ENCODE results near the gene IMMP2L.

IMMP2L gene

DNA sequence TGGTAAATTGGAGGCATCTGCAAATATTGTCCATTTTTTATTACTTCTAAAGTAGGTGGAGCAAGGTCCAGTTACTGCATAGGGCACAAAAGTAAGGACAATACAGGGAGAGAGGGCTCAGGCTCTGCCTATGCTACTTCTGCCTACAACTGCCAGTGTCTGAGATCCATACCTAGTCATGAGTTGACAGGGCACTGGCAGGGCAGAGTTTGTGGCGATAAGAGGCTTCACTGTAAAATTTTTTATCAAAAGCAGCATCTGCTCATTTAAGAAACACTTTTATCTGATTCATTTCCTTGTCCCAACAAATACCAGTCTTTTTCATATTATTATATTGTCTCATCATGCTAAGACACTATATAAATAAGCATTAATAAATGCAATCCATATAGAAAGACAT lies 293.4 kb downstream of the IMMP2L start:
- Mint-ChIP-seq H3K4me1 (peaks cover 17% of the 10 kb centered on the region), H3K9me3 (no peaks in the 10 kb centered on the region), H3K36me3 (ENCODE audit: low read depth) (no peaks in the 10 kb centered on the region), H3K27me3 (ENCODE audit: low read depth) (no peaks in the 10 kb centered on the region), H3K4me3 (no peak overlapping the region), H3K27ac (no peak overlapping the region)
- TF ChIP-seq, protein P1, sequence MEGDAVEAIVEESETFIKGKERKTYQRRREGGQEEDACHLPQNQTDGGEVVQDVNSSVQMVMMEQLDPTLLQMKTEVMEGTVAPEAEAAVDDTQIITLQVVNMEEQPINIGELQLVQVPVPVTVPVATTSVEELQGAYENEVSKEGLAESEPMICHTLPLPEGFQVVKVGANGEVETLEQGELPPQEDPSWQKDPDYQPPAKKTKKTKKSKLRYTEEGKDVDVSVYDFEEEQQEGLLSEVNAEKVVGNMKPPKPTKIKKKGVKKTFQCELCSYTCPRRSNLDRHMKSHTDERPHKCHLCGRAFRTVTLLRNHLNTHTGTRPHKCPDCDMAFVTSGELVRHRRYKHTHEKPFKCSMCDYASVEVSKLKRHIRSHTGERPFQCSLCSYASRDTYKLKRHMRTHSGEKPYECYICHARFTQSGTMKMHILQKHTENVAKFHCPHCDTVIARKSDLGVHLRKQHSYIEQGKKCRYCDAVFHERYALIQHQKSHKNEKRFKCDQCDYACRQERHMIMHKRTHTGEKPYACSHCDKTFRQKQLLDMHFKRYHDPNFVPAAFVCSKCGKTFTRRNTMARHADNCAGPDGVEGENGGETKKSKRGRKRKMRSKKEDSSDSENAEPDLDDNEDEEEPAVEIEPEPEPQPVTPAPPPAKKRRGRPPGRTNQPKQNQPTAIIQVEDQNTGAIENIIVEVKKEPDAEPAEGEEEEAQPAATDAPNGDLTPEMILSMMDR (IDR thresholded peaks at IDR 0.05; ENCODE audit: unreplicated experiment in 3 of 3), result no peak

GRCh38 chr7:111266613-111267012 lies 295.7 kb downstream of the IMMP2L start:
- H3K27ac Mint-ChIP-seq, result peak overlapping the region in 2 of 3 experiments; percentile 50 to 66
- TF ChIP-seq, protein P1 (IDR thresholded peaks at IDR 0.05; ENCODE audit: unreplicated experiment in 3 of 3), result no peak
- no peaks in the 10 kb centered on the region for H3K27me3 Mint-ChIP-seq (ENCODE audit: low read depth)
- no peak overlapping the region for H3K4me3 Mint-ChIP-seq
- no peaks in the 10 kb centered on the region for H3K36me3 Mint-ChIP-seq (ENCODE audit: low read depth)
- H3K9me3 Mint-ChIP-seq, result no peaks in the 10 kb centered on the region
- peaks cover 17% of the 10 kb centered on the region for H3K4me1 Mint-ChIP-seq

DNA sequence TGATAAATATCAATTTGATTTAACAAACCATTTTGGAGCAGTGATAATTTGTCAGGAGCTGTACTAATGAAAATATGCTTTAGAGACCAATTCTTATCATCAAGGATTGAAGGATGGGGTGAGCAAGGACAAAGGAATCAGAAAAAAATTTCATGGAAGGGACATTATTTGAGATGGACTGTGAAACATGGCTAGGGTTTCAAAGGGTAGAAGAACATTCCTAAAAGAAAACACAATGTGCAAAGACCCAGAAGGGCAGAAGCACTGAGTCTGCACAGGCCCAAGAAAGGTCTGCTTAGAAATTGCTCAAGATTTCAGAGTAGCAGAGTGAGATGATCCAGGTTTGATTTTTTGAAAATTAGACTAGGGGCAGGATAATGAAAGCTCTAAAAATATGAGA lies 296.9 kb downstream of the IMMP2L start:
- peaks cover 17% of the 10 kb centered on the region for H3K4me1 Mint-ChIP-seq
- peak overlapping the region; percentile 8 to 76 (median 64) for H3K27ac Mint-ChIP-seq
- no peaks in the 10 kb centered on the region for H3K36me3 Mint-ChIP-seq (ENCODE audit: low read depth)
- H3K27me3 Mint-ChIP-seq (ENCODE audit: low read depth), result no peaks in the 10 kb centered on the region
- no peak overlapping the region for H3K4me3 Mint-ChIP-seq
- H3K9me3 Mint-ChIP-seq, result no peaks in the 10 kb centered on the region
- TF ChIP-seq, protein P1 (IDR thresholded peaks at IDR 0.05; ENCODE audit: unreplicated experiment in 3 of 3), result no peak

DNA sequence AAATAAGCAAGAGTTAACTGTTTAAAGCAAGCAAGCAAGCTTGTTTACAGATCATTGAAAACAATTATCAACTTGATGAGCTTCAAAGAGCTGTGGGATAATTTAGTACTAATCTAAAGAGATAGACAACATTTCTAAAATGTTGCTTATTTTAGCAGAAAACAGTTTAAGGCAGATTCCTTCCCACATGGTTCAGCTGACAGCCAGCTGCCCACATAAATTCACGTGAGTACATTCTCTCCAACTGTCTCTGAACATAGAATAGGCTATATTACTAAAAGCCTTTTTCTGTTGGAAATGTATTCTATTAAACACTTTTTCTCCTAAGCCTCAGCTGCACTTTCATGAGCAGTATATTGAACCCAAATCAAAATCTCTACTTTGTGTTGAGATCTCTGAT lies 297.3 kb downstream of the IMMP2L start:
- Mint-ChIP-seq H3K27ac (peak overlapping the region in 2 of 3 experiments; percentile 64 to 76), H3K27me3 (ENCODE audit: low read depth) (no peaks in the 10 kb centered on the region), H3K4me1 (peaks cover 17% of the 10 kb centered on the region), H3K9me3 (no peaks in the 10 kb centered on the region), H3K36me3 (ENCODE audit: low read depth) (no peaks in the 10 kb centered on the region), H3K4me3 (no peak overlapping the region)
- TF ChIP-seq, protein P1 (IDR thresholded peaks at IDR 0.05; ENCODE audit: unreplicated experiment in 3 of 3), result no peak

DNA sequence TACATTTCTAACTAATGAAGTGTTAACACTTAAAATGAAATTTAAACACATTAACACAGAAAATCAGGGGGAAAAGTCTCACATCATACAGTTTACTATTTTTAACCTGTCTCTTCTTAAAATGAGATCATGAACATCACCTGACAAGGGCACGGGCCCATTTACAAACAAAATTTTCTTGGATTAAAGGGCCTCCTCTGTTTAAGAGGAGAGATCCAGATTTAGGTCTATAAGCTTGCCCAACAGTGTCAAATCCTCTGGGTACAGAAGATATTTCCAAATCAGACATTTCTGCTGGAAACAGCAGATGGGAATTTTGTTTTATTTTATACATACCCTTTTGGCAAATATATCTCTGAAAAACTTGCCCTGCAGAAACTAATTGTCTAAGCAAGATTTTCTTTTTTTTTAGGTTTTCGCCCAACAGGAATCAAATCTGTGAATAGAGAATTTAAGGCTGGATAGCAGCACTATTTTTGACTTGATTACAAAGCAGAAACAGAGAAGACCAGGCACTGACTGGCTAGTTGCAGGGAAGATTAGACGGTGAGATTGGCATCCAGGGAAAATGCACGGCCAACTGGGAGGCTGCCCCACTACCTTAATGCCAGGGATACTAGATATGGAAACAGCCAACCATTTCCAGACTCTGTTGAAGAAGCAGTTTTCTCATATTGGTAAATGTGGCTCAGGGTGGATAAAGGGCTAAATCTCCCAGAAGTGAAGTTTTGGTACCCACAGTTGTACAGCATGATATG lies 298.0 kb downstream of the IMMP2L start:
- Mint-ChIP-seq H3K27ac (no peak overlapping the region), H3K27me3 (ENCODE audit: low read depth) (no peaks in the 10 kb centered on the region), H3K9me3 (no peaks in the 10 kb centered on the region), H3K36me3 (ENCODE audit: low read depth) (no peaks in the 10 kb centered on the region), H3K4me1 (peaks cover 17% of the 10 kb centered on the region), H3K4me3 (no peak overlapping the region)
- TF ChIP-seq, protein P1 (IDR thresholded peaks at IDR 0.05; ENCODE audit: unreplicated experiment in 3 of 3), result no peak
